WTC11 (cell line): ENCODE measurements around the gene SUPV3L1. TPM values are rescaled to one million over a fixed set of nuclear protein-coding genes. Genes with fewer than 3 reads are reported as not detected.

Source experiments
- ATAC-seq: fragments of 200-7000 bp; cut with Tn5 transposase; 2 replicates; pipeline ENCODE4 v1.10.0; 2021; ENCODE audit warnings: mild to moderate bottlenecking, moderate library complexity
- CTCF ChIA-PET: fragments of 300-600 bp; sonication (Branson Sonifier 250); formaldehyde crosslinking; loops from one replicate; lab custom pipeline; 2021; ENCODE audit warnings: antibody characterized with exemption; lab: Charles Lee
- POLR2A ChIA-PET: fragments of 350-600 bp; sonication (Branson Sonifier 250); formaldehyde crosslinking; loops from one replicate; lab custom pipeline; 2021; ENCODE audit warnings: antibody characterized with exemption; lab: Charles Lee
- DNase-seq: peaks from one replicate; pipeline ENCODE4 v3.0.0; 2021; ENCODE audit warnings: low spot score
- H3K27ac Mint-ChIP-seq: 2 replicates; pipeline ENCODE4 v1.8.0; 2021; ENCODE audit warnings: mixed read lengths
- H3K27me3 Mint-ChIP-seq: 2 replicates; pipeline ENCODE4 v1.8.0; 2021; ENCODE audit warnings: low read depth, mild to moderate bottlenecking, moderate library complexity, mixed read lengths
- H3K36me3 Mint-ChIP-seq: 2 replicates; pipeline ENCODE4 v1.8.0; 2021; ENCODE audit warnings: mixed read lengths
- H3K4me1 Mint-ChIP-seq: 2 replicates; pipeline ENCODE4 v1.8.0; 2022; ENCODE audit warnings: mixed read lengths
- H3K4me3 Mint-ChIP-seq: 2 replicates; pipeline ENCODE4 v1.8.0; 2021; ENCODE audit warnings: mild to moderate bottlenecking, moderate library complexity, mixed read lengths
- H3K9me3 Mint-ChIP-seq: 2 replicates; pipeline ENCODE4 v1.8.0; 2021; ENCODE audit warnings: mixed read lengths
- EMX1 ChIP-seq: fragments of 250-450 bp; sonication (Bioruptor Pico); IDR thresholded peaks from 2 replicates; pipeline ENCODE4 v1.8.0; 2021; ENCODE audit warnings: mild to moderate bottlenecking
- FOXJ3 ChIP-seq: sonication (generic); formaldehyde crosslinking; IDR thresholded peaks from 2 replicates; pipeline ENCODE4 v1.9.0; 2021; ENCODE audit warnings: missing genetic modification reagents, mild to moderate bottlenecking, borderline replicate concordance
- GRHL2 ChIP-seq: fragments of 250-450 bp; sonication (Bioruptor Pico); IDR thresholded peaks from 2 replicates; pipeline ENCODE4 v1.8.0; 2022; ENCODE audit warnings: mild to moderate bottlenecking, moderate library complexity; ENCODE audit not compliant: insufficient replicate concordance, severe bottlenecking
- JAZF1 ChIP-seq: fragments of 250-450 bp; sonication (Bioruptor Pico); IDR thresholded peaks from 2 replicates; pipeline ENCODE4 v1.9.0; 2021; ENCODE audit warnings: moderate library complexity, mild to moderate bottlenecking, inconsistent platforms
- KAT7 ChIP-seq: sonication (generic); formaldehyde crosslinking; IDR thresholded peaks from 2 replicates; pipeline ENCODE4 v1.8.1; 2023; ENCODE audit warnings: missing genetic modification reagents, mild to moderate bottlenecking, borderline replicate concordance
- MYBL2 ChIP-seq: sonication (generic); formaldehyde crosslinking; IDR thresholded peaks from 2 replicates; pipeline ENCODE4 v1.8.1; 2023; ENCODE audit warnings: mild to moderate bottlenecking, moderate library complexity, missing genetic modification reagents
- OVOL2 ChIP-seq: fragments of 250-450 bp; sonication (Bioruptor Pico); IDR thresholded peaks from 2 replicates; pipeline ENCODE4 v1.9.0; 2021; ENCODE audit warnings: mild to moderate bottlenecking, borderline replicate concordance
- PRRX2 ChIP-seq: fragments of 250-450 bp; sonication (Bioruptor Pico); IDR thresholded peaks from 2 replicates; pipeline ENCODE4 v1.8.0; 2021; ENCODE audit warnings: mild to moderate bottlenecking
- RORB ChIP-seq: fragments of 250-450 bp; sonication (Bioruptor Pico); IDR thresholded peaks from 2 replicates; pipeline ENCODE4 v1.9.0; 2021; ENCODE audit warnings: mild to moderate bottlenecking
- SOX15 ChIP-seq: fragments of 250-450 bp; sonication (Bioruptor Pico); IDR thresholded peaks from 2 replicates; pipeline ENCODE4 v1.9.0; 2021; ENCODE audit warnings: mild to moderate bottlenecking
- ZNF121 ChIP-seq: sonication (generic); formaldehyde crosslinking; IDR thresholded peaks from 2 replicates; pipeline ENCODE4 v1.8.0; 2023; ENCODE audit warnings: missing genetic modification reagents
- ZNF396 ChIP-seq: fragments of 250-450 bp; sonication (Bioruptor Pico); IDR thresholded peaks from 2 replicates; pipeline ENCODE4 v1.8.0; 2021; ENCODE audit warnings: mild to moderate bottlenecking, moderate library complexity, borderline replicate concordance
- ZNF423 ChIP-seq: fragments of 250-450 bp; sonication (Bioruptor Pico); IDR thresholded peaks from 2 replicates; pipeline ENCODE4 v2.1.2; 2022; ENCODE audit warnings: mild to moderate bottlenecking, moderate library complexity
- total RNA-seq: library from RNA; stranded (reverse); gene quantifications from 3 replicates; pipeline ENCODE4 v1.2.3, GENCODE V29; 2021
- TF ChIP-seq, protein P1 (sequence below): sonication (generic); formaldehyde crosslinking; IDR thresholded peaks from 2 replicates; pipeline ENCODE4 v1.8.1; 2023; ENCODE audit warnings: mild to moderate bottlenecking, missing genetic modification reagents, moderate library complexity
- TF ChIP-seq, protein P2 (sequence below): sonication (generic); formaldehyde crosslinking; IDR thresholded peaks from 2 replicates; pipeline ENCODE4 v1.8.0; 2023; ENCODE audit warnings: missing genetic modification reagents
- TF ChIP-seq, protein P3 (sequence below): sonication (generic); formaldehyde crosslinking; IDR thresholded peaks from 2 replicates; pipeline ENCODE4 v1.8.1; 2022; ENCODE audit warnings: mild to moderate bottlenecking, missing genetic modification reagents, moderate library complexity, borderline replicate concordance
- TF ChIP-seq, protein P4 (sequence below): sonication (generic); formaldehyde crosslinking; conservative IDR thresholded peaks from 2 replicates; pipeline ENCODE4 v1.8.1; 2022; ENCODE audit warnings: mild to moderate bottlenecking, missing genetic modification reagents
- TF ChIP-seq, protein P5 (sequence below): sonication (generic); formaldehyde crosslinking; IDR thresholded peaks from 2 replicates; pipeline ENCODE4 v1.8.1; 2023; ENCODE audit warnings: mild to moderate bottlenecking, missing genetic modification reagents, moderate library complexity
- TF ChIP-seq, protein P6 (sequence below): fragments of 250-450 bp; sonication (Bioruptor Pico); conservative IDR thresholded peaks from 2 replicates; pipeline ENCODE4 v1.9.0; 2021; ENCODE audit warnings: mild to moderate bottlenecking
- TF ChIP-seq, protein P7 (sequence below): sonication (generic); formaldehyde crosslinking; IDR thresholded peaks from 2 replicates; pipeline ENCODE4 v1.8.0; 2022; ENCODE audit warnings: mild to moderate bottlenecking, missing genetic modification reagents
- TF ChIP-seq, protein P8 (sequence below): fragments of 250-450 bp; sonication (Bioruptor Pico); IDR thresholded peaks from 2 replicates; pipeline ENCODE4 v1.9.0; 2021; ENCODE audit warnings: mild to moderate bottlenecking, borderline replicate concordance

SUPV3L1 gene
- total RNA-seq, 1 experiment from 2014 or later, result 41.2 TPM

DNA sequence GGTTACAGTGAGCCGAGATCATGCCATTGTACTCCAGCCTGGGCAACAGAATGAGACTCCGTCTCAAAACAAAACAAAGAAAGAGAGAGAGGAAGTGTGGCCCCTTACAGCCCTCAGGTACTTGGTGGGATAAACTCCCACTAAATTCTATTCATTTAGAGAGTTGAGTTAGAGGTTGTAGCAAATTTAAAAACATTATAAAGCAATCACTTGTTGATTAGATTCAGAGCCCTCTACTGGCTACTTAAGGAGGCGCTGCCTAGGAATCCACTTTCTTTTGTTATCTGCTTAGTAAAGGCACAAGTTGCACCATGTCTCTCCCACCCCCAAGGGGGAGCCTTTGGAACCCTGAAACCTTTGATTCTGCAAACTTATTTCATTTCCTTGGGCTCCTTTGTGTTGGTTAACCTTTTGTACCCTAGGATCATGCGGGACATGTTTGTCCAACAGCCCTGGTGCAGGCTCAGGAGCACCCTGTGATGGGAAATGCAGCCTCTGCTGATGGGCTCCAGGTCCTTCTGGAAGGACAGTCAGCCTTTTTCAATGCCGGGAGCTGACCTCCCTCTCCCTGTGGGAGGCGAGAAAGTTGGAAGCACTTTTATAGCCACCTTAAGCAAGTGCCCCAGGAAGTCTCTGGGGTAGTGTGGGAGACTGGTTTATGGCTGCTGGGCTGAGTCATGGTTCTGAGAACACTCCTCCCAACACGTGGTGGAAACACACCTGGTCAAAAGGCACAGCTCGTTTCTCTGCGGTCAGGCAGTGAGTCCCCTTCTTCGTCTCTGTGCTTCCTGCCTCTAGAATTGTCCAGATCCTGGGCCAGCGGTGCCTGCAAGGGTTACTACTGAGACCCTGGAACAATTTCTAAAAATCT lies 42.4 kb downstream of the SUPV3L1 start:
- ChIA-PET CTCF (interaction anchor here (0.6 to 1.1 kb wide), 15 partner anchors 8 to 395 kb away, joined by 3 to 7 read pairs (median 4); partner anchors contain the start of gene STOX1), POLR2A (no interaction called here)
- Mint-ChIP-seq H3K27me3 (no peaks in the 10 kb centered on the region), H3K36me3 (no peaks in the 10 kb centered on the region), H3K9me3 (no peaks in the 10 kb centered on the region), H3K4me1 (peaks cover 16% of the 10 kb centered on the region), H3K27ac (no peak overlapping the region), H3K4me3 (no peak overlapping the region)
- ATAC-seq (peak; percentile 88), DNase-seq (peak; percentile 43)
- TF ChIP-seq KAT7 (CRISPR knock-in tag) (no peak), GRHL2 (CRISPR knock-in tag) (no peak), RORB (CRISPR knock-in tag) (no peak), OVOL2 (CRISPR knock-in tag) (no peak), ZNF121 (CRISPR knock-in tag) (no peak), MYBL2 (CRISPR knock-in tag) (no peak), EMX1 (CRISPR knock-in tag) (0 out of 2 replicates have a peak, but pooled peaks have one; percentile 18), ZNF423 (CRISPR knock-in tag) (no peak), PRRX2 (CRISPR knock-in tag) (no peak), ZNF396 (no peak), JAZF1 (no peak), FOXJ3 (CRISPR knock-in tag) (no peak), SOX15 (CRISPR knock-in tag) (no peak)
- TF ChIP-seq, protein P1, sequence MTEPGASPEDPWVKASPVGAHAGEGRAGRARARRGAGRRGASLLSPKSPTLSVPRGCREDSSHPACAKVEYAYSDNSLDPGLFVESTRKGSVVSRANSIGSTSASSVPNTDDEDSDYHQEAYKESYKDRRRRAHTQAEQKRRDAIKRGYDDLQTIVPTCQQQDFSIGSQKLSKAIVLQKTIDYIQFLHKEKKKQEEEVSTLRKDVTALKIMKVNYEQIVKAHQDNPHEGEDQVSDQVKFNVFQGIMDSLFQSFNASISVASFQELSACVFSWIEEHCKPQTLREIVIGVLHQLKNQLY (CRISPR knock-in tag), result no peak
- TF ChIP-seq, protein P2, sequence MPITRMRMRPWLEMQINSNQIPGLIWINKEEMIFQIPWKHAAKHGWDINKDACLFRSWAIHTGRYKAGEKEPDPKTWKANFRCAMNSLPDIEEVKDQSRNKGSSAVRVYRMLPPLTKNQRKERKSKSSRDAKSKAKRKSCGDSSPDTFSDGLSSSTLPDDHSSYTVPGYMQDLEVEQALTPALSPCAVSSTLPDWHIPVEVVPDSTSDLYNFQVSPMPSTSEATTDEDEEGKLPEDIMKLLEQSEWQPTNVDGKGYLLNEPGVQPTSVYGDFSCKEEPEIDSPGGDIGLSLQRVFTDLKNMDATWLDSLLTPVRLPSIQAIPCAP (CRISPR knock-in tag), result no peak
- TF ChIP-seq, protein P3, sequence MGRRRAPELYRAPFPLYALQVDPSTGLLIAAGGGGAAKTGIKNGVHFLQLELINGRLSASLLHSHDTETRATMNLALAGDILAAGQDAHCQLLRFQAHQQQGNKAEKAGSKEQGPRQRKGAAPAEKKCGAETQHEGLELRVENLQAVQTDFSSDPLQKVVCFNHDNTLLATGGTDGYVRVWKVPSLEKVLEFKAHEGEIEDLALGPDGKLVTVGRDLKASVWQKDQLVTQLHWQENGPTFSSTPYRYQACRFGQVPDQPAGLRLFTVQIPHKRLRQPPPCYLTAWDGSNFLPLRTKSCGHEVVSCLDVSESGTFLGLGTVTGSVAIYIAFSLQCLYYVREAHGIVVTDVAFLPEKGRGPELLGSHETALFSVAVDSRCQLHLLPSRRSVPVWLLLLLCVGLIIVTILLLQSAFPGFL, result no peak
- TF ChIP-seq, protein P4, sequence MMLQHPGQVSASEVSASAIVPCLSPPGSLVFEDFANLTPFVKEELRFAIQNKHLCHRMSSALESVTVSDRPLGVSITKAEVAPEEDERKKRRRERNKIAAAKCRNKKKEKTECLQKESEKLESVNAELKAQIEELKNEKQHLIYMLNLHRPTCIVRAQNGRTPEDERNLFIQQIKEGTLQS (CRISPR knock-in tag), result no peak
- TF ChIP-seq, protein P5, sequence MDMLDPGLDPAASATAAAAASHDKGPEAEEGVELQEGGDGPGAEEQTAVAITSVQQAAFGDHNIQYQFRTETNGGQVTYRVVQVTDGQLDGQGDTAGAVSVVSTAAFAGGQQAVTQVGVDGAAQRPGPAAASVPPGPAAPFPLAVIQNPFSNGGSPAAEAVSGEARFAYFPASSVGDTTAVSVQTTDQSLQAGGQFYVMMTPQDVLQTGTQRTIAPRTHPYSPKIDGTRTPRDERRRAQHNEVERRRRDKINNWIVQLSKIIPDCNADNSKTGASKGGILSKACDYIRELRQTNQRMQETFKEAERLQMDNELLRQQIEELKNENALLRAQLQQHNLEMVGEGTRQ (CRISPR knock-in tag), result no peak
- TF ChIP-seq, protein P6, sequence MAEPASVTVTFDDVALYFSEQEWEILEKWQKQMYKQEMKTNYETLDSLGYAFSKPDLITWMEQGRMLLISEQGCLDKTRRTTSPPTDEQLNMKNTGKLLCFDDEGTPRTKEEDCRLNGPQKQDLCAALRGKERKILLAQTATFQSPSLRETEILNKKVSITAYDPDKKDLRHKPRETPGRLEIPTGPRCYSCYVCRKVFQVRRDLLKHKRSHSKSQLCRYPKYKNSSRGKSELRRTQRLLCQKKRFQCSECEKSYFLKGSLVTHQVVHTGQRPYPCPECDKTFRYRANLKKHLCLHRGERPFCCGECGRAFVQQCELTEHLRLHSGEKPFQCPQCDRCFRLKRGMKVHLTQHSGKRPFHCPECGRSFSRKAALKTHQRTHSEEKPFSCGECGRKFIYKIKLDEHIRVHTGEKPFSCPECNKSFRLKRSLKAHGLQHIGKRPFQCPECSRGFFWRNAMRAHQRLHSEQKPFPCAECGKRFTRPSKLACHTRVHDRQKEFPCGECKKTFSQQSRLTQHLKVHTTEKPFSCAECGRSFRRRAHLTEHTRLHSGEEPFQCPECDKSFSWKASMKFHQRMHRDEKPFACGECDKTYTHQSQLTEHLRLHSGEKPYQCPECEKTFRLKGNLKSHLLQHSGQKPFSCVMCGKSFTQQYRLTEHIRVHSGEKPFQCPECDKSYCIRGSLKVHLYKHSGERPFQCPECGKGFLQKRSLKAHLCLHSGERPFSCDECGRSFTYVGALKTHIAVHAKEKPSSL (CRISPR knock-in tag), result no peak
- TF ChIP-seq, protein P7, sequence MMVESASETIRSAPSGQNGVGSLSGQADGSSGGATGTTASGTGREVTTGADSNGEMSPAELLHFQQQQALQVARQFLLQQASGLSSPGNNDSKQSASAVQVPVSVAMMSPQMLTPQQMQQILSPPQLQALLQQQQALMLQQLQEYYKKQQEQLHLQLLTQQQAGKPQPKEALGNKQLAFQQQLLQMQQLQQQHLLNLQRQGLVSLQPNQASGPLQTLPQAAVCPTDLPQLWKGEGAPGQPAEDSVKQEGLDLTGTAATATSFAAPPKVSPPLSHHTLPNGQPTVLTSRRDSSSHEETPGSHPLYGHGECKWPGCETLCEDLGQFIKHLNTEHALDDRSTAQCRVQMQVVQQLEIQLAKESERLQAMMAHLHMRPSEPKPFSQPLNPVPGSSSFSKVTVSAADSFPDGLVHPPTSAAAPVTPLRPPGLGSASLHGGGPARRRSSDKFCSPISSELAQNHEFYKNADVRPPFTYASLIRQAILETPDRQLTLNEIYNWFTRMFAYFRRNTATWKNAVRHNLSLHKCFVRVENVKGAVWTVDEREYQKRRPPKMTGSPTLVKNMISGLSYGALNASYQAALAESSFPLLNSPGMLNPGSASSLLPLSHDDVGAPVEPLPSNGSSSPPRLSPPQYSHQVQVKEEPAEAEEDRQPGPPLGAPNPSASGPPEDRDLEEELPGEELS, result no peak
- TF ChIP-seq, protein P8, sequence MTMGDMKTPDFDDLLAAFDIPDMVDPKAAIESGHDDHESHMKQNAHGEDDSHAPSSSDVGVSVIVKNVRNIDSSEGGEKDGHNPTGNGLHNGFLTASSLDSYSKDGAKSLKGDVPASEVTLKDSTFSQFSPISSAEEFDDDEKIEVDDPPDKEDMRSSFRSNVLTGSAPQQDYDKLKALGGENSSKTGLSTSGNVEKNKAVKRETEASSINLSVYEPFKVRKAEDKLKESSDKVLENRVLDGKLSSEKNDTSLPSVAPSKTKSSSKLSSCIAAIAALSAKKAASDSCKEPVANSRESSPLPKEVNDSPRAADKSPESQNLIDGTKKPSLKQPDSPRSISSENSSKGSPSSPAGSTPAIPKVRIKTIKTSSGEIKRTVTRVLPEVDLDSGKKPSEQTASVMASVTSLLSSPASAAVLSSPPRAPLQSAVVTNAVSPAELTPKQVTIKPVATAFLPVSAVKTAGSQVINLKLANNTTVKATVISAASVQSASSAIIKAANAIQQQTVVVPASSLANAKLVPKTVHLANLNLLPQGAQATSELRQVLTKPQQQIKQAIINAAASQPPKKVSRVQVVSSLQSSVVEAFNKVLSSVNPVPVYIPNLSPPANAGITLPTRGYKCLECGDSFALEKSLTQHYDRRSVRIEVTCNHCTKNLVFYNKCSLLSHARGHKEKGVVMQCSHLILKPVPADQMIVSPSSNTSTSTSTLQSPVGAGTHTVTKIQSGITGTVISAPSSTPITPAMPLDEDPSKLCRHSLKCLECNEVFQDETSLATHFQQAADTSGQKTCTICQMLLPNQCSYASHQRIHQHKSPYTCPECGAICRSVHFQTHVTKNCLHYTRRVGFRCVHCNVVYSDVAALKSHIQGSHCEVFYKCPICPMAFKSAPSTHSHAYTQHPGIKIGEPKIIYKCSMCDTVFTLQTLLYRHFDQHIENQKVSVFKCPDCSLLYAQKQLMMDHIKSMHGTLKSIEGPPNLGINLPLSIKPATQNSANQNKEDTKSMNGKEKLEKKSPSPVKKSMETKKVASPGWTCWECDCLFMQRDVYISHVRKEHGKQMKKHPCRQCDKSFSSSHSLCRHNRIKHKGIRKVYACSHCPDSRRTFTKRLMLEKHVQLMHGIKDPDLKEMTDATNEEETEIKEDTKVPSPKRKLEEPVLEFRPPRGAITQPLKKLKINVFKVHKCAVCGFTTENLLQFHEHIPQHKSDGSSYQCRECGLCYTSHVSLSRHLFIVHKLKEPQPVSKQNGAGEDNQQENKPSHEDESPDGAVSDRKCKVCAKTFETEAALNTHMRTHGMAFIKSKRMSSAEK, result 0 out of 2 replicates have a peak, but pooled peaks have one; percentile 21
